Forelimb muscle (tissue), 1 donor: Measurements from ENCODE around the gene LAMA5. TPM values are rescaled to one million over a fixed set of nuclear protein-coding genes. Genes with fewer than 3 reads are reported as not detected.

Experiments used
- DNase-seq: peaks from one replicate; pipeline ENCODE4 v3.0.0-alpha.2; 2013; ENCODE audit warnings: low read depth
- polyA plus RNA-seq: library from polyadenylated mRNA; unstranded; fragments of 120-200 nt; gene quantifications from one replicate; pipeline ENCODE4 v1.2.1, GENCODE V29; 2013; ENCODE audit not compliant: insufficient read length

The LAMA5 gene
- polyA plus RNA-seq, 1 donor: 58.4 TPM

DNA sequence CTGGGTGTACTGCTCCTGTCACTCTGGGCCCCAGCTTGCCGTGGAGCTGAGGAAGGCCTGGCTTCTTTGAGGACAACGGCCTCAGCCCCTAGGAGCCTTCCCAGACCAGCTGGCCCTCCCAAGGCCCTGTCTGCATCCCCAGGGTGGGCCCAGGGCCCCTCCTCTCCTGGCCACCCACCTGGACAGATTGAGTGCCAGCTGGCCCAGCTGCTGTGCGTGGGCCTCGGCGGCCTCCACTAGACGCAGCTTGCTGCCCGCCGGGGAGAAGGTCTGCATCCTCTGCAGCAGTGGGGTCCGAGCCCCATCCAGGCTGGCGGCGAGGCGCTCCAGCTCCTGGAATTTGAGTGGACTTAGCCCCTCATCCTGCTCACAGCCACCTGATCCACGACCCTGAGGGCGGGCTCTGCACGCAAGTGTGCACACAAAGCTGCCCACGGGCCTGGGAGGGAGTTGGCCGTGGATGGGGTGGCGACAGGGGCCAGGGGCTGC, 49.9 kb downstream of the LAMA5 start:
- DNase-seq: no peak

DNA sequence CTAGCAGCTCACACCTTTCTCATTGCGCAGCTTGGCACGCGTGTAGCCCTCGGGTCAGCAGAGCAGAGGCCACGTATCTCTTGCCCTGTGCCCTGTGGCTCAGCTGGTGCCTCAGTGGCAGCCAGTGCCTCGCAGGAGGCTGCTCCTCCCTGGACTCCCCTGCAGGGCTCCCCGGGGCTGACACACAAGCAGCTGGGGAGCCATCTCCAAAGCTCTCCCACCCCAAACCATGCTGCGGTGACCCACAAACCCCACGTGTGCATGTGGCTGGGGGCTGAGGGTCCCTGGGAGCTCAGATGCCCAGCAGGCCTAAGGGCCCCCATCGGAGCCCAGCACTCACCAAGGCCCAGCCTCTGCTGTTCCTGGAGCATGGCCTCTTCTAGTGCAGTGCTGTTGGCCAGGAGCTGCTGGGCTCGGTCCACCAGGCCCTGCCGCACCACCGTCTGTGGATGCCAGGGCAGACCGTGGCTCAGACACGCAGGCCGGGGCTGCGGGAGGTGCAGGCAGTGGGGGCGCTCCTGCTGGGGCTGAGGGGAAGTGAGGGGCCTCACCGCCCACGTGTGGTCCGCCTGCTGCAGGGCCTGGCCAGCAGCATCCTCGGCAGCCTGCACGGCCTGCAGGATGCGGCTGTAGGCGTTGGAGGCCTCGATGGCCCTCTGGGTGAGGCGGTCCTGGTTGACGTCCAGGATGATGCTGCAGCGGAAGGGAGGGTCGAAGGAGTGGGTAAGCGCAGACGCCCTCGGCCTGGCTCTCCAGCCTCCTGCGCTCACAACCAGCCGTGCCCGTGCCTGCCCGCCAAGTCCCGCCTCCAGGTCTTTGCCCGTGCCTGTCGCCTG, 50.6 kb downstream of the LAMA5 start:
- DNase-seq: no peak

DNA sequence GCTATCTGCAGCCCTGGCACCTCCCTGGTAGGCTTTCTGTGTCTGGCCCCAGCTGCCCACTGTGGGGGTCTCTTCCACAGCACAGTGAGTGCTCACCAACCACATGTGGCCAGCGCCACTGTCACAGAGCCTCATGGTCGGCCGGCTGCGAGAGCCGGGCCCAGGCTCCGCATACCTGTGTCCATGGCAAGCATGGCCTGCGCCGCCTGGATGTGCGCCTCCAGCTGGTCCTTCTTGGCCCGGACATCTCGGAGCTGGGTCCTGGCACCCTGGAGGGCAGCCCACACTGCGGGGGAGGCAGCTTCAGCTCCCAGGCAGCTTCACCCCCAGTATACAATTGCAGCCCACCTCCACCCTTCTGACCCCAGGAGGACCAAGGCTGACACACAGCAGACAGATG, 51.3 kb downstream of the LAMA5 start:
- DNase-seq: no peak

DNA sequence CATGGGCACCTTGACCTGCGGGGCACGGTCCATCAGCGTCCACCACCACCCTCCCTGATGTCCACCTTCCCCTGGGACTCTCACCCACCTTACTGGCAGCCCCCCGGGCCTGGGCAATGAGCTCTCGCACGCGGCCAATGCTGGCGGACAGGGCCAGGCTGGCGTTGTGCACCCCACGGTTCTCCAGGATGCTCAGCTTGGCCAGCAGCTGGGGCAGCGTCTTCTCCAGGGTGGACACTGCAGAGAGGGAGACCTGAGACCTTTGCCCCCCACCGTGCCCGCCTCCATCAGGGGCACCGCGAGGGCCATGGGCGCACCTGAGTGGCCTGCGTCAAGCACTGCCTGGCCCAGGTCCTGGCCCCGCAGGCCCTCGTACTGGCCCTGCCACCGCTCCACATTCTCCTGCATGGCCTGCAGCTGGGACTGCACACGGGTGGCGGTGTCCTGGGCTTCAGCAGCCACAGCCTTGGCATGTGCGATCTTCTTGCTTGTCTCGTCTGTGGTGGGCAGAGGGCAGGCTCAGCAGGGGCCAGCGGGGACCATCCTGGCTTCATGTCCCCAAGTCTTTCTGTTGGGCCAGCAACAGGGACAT, 52.3 kb downstream of the LAMA5 start:
- no peak for DNase-seq

DNA sequence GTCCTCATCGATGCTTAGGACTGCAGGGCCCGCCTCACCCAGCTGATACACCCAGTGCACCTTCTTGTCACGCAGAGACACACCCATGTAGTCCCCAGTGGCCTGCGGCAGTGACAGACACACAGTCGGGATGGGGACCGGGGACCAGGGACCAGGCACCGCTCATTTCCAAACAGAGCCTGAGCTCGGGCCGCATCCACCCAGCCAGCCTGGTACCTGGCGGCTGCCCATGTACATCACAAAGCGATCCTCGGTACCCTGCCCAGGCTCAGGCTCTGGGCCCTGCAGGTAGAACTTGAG, 52.8 kb downstream of the LAMA5 start:
- no peak for DNase-seq

DNA sequence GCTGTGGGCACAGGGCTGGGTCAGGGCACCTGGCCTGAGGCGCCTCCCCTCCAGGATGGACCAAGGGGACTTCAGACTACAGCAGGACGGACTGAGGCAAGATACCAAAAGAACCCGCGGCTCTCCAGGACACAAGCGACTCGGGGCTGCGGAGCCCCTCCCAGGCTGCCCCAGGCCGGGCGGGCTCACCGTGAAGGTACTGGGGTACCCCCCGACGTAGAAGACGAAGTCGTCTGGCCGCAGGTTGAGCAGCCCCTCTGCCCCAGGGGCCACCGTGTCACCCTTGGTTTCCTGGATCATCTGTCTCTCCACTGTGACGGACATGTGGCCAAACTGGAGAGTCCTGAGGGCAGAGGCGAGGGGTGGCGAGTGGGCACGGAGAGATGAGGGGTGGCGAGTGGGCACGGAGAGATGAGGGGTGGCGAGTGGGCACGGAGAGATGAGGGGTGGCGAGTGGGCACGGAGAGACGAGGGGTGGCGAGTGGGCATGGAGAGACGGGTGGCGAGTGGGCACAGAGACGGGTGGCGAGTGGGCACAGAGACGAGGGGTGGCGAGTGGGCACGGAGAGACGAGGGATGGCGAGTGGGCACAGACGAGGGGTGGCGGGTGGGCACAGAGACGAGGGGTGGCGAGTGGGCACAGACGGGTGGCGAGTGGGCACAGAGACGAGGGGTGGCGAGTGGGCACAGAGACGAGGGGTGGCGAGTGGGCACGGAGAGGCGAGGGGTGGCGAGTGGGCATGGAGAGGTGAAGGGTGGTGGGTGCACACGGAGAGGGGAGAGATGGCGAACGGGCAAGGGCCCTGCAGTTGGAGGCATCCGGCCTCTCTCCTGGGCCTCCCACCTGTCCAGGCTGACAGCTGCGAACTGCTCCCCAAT, 53.4 kb downstream of the LAMA5 start:
- DNase-seq: no peak

DNA sequence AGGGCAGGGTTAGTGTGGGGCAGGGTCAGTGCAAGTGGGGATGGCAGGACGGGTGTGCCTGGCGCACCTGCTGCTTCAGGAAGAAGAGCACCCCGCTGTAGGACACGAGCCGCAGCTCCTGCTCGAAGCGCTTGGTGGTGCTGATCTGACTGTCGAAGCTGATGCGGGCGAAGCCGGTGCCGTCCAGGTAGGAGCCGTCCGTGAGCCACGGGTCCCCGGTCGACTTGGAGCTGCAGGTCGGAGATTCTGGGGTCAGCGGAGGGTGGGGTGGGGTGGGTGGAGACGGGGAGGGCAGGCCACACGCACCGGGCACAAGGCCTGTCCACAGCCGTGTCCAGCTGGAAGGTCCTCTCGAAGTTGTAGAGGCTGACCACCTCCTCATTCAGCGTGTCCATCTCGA, 54.1 kb downstream of the LAMA5 start:
- DNase-seq: no peak

DNA sequence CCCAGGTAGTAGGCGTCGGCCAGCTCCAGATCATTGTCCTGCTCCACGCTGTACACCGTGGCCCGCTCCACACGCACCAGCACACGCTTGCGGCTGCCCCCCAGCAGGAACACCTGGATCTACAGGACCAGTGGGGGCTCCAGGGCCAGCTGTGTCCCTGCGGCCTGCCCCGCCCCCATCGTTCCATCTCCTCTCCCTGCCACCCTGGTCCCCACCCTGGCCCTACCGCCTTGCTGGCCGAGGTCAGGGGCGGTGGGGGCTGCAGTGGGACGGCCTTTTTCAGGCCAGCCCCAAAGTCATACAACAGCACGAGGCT, 54.5 kb downstream of the LAMA5 start:
- DNase-seq: no peak

DNA sequence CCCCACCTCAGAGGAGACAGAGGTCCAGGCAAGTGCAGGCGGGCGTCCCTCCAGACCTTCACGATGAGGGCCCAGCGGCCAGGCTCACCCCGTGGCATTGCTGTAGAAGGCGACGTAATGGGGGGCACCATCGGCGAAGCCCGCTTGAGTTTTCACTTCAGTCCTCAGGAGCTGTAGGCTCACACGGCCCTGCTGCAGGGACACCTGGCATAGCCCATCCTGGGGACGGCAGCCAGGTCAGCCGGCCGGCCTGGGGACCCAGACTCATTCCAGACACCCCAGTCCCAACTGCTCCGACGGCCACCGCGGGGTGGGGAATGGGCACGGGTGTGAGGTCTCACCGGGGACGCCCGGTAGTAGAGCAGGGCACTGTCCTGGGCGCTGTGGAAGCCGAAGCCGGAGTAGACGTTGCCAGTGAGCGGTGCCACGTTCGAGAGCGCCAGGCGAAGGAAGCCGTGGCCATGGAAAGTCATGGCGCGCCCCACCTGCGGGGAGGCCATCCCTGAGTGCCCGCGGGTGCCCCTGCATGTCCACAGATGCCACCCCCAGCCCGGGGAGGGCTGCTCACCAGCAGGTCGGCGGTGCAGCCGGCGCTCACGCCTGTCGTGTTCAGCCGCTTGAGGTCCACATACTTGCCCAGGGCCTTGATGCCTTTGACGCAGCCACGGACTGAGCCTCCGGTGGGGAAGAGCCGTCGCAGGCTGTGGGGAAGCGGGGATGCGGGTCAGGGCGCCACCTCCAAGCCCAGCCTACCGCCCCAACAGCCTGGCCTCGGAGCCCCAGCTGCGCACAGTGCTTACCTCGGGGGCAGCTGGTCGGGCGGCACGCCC, 55.1 kb downstream of the LAMA5 start:
- DNase-seq: no peak

DNA sequence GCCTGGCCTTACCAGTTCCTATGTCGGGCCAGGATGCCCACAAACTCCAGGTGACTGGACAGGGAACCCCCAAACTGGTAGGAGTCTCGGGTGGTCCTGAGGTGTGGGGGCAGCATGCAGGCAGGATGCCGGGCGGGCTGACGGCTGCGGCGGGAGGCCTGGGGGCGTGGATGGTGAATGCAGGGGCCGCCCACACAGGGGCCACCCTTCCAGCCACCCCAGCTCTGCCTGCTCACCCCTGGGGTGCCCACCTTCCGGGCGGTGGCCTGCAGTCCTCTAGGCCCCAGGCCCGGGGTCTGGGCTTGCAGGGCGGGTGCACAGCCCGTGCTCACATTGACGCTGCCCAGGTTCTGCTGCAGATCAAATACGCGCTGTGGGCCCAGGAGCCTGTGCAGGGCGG, 56.0 kb downstream of the LAMA5 start:
- no peak for DNase-seq

DNA sequence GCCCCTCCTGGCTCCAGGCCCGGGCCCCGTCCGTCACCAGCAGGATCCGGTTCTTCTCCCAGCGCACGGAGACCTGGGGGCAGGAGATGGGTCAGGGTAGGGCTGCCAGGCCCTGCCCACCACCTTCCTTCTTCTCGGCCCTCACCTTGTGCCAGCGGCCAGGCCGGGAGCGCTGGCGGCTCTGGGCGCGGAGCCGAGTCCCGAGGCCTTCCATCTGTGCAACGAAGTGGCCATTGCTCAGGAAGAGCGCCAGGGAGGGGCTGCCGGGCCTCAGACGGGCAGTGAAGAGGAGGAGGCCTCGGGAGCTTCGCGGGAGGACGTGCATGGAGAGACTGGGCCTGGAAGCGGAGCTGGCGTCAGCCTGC, 56.4 kb downstream of the LAMA5 start:
- DNase-seq: no peak

DNA sequence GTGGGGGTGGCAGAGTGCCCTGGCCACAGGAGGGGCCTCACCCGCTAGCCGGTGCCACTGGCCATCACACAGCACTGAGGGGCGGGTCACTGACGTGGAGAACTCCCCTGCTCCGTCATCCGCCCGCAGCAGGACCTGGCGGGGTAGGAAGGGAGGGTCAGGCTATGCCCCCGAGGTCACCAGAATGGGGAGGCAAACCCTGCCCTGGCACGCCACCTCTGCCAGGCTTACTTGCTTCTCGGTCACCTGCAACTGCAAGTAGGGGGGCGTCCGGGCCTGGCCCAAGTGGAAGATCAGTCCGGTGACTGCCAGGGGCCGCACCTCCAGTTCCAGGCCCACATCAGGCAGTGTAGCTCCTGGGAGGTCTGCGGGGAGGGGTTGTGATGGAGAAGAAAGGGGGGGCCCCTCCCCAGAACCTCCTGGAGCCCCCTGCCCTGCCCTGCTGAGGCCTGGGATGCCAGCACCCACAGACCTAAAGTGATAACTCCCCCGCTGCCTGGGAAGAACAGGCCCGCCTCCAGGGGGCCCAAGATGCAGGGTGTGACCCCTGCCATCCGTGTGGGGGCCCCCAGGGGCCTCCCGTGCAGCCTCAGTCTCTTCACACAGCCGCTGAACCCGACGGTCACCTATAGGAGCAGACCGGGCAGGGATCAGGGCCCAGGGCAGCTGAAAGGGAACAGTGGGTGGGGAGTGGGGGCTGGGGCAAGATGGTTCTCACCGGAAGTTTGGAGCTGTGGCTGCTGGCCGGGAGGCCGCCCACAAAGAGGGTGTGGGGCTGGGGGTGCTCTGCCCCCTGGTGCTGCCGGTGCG, 57.0 kb downstream of the LAMA5 start:
- DNase-seq: no peak

DNA sequence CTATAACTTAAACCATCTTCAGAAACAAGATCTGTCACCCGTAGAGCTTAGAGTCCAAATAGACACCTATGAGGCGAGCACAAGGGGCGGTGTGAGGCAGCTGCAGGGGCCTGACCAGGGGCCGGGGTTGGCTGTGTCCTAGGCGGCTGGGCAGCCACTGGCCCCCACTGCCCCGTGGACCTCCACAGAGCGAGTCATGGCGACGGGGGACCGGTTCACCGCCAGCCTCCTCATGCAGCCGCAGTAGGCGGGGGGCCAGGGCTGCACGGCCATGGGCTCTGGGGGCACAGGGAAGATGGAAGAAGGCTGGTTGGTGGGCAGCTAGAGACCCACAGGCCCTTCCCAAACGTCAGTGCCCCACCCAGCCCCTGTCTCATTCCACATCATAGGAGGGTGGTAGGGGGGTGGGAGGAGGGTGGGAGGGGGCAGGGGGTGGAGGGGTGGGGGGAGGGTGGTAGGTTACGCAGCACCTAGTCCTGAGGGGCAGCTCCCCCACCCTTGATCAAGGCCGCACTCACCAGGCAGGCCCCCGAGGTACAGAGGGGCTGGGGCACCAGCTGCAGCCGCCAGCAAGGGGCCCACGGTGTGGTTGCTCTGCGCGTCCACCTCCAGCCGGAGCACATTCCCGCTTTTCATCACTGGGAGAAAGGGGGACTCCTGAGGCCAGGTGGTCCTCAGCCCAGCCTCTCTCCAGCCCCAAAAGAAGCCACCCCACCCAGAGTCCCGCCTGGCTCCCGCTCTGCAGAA, 57.7 kb downstream of the LAMA5 start:
- no peak for DNase-seq

DNA sequence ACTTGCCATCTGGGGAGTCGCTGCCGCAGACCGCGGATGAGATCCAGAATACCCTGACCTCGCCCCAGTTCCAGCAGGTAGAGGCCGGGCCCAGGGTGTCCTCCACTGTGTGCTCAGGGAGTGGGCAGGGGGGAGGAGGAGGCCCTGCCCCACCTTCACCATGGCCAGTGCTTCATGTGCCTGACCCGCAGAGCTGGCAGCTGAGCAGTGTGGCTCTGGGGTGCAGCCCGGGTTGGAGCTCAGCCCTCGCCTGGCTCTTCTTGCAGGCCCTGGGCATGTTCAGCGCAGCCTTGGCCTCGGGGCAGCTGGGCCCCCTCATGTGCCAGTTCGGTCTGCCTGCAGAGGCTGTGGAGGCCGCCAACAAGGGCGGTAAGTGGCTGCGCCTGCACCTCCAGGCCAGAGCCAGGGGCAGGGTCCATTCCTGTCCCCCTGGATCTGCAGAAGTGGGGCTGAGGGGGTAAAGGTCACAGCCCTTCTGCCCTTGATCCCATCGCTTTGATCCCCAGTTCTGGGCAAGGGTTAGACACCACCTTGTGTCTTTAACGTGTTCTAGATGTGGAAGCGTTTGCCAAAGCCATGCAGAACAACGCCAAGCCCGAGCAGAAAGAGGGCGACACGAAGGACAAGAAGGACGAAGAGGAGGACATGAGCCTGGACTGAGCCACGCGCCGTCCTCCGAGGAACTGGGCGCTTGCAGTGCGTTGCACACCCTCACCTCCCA, 58.9 kb downstream of the LAMA5 start:
- no peak for DNase-seq

DNA sequence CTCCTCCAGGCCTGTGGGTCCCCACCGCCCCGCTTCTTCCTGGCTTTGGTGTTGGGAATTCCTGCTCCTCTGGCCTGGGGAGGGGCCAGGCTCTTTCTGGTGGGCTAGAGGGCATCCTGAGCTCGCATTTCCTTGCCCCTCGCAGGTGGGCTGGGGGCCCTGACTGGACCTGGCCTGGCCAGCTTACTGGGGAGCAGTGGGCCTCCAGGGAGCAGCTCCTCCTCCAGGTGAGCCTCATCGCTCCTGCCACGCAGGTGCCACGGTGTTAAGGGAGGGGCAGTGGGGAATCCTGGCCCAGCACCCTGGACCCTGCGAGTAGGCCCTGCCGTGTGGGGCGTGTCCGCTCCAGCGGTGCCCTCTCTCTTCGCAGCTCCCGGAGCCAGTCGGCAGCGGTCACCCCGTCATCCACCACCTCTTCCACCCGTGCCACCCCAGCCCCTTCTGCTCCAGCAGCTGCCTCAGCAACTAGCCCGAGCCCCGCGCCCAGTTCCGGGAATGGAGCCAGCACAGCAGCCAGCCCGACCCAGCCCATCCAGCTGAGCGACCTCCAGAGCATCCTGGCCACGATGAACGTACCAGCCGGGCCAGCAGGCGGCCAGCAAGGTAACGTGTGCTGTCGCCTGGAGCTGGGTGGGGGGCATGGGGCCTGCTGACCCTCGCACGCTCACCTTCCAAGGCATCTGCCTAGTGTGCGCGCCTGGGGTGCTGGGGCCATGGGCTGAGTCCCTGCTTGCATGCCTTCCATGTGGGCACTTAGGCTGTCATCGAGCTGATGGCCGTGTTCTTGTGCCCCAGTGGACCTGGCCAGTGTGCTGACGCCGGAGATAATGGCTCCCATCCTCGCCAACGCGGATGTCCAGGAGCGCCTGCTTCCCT, 59.6 kb downstream of the LAMA5 start:
- DNase-seq: no peak

DNA sequence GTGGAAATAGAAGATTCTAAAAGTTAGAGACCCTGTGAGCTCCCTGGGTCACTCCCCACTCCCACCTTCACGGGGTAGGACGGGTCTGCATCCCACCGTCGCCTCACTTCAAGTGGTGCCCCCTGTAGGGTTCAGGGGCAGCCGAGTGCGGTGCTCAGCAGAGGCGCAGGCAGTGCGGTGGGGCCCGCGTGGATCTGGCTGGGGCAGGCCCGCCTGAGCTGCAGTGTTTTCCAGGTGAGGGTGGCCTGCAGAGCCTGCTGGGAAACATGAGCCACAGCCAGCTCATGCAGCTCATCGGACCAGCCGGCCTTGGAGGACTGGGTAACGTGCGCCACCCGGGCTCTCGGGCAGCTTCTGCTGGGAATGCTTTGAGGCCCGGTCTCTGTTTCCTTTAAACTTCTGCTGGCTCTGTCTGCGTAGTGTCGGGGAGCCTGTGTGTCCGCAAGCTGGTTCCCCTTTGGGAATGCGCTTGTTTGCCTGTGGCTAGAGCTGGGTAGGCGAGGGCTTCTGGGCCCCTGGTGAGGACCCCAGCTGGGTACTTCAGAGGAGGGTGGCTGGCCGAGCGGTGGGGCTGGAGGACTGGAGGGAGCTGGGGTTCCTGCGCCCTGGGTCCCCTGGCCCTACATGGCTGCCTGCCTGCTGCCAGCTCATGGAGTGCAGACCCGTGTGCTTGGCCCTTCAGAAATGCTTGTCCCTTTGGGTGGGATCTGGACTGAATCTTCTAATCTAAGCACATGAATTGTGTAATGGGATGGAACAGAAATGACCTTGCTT, 60.5 kb downstream of the LAMA5 start:
- no peak for DNase-seq

DNA sequence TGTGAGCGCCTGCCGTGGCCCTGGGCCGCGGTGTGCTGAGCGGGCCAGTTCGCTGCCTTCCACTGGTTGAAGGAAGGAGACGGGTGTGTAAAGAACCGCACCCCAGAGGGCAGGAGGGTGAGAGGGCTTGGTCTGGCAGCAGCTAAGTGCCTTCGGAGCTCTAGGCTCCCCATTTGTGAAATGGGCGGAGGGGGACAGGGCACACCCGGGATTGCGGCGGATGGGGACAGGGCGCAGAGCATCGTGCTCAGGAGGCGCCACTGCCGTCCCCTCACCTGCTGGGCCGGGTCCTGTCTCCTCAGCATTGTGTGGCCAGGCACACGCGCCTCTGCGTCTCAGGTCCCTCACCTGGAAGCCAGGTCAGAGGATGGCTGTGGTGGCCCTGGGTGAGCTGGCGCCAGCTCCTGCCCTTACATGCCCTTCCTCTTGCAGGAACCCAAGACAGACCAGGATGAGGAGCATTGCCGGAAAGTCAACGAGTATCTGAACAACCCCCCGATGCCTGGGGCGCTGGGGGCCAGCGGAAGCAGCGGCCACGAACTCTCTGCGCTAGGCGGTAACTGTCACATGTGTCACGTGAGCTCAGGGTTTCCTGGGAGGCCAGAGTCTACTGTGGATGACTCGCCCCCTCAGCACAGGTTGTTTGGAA, 61.2 kb downstream of the LAMA5 start:
- no peak for DNase-seq
